MM.1S (cell line): ENCODE measurements around the gene C2CD2L.

Source experiments
- CTCF ChIP-seq: fragments of 300-600 bp; sonication (generic); IDR thresholded peaks from 2 replicates; pipeline ENCODE4 v1.5.1; 2016; ENCODE audit warnings: antibody characterized with exemption, low read length, mixed read lengths
- EZH2 ChIP-seq: fragments of 300-600 bp; sonication (generic); optimal IDR thresholded peaks from 2 replicates; pipeline ENCODE3; 2017; ENCODE audit warnings: low read depth, mild to moderate bottlenecking, antibody characterized with exemption, low read length, mixed read lengths

GRCh38 chr11:119111361-119111925, 4.3 kb downstream of the C2CD2L start:
- TF ChIP-seq CTCF (no peak), EZH2 (no peak)
